ENCODE data around the gene ANKEF1.
"Not testable (repeated sequence)": the region's sequence is repeated elsewhere in the genome, so short reads cannot be mapped to it uniquely, and the experiment has no call there.

ANKEF1 gene

GRCh38 chr20:10033905-10034650 is 709 bp upstream of the ANKEF1 start:
- DNase-seq: no peak

- DNase-seq: not testable (repeated sequence)
Measured at GRCh38 chr20:10036321-10036720, 1.5 kb downstream of the ANKEF1 start.

GRCh38 chr20:10040070-10040975 is 5.5 kb downstream of the ANKEF1 start:
- no peak for DNase-seq

- no peak for DNase-seq
Measured at GRCh38 chr20:10042086-10042485, 7.3 kb downstream of the ANKEF1 start.

GRCh38 chr20:10047427-10047826 is 12.6 kb downstream of the ANKEF1 start:
- DNase-seq: no peak

- no peak for DNase-seq
Measured at GRCh38 chr20:10051185-10051584, 16.4 kb downstream of the ANKEF1 start.

GRCh38 chr20:10059006-10059405 is 24.2 kb downstream of the ANKEF1 start:
- DNase-seq: no peak

- peak; percentile 88 for DNase-seq
Measured at GRCh38 chr20:10060226-10060625, 25.4 kb downstream of the ANKEF1 start.

- peak; percentile 98 for DNase-seq
Measured at GRCh38 chr20:10061641-10062040, 26.9 kb downstream of the ANKEF1 start.

- no peak for DNase-seq
Measured at GRCh38 chr20:10063482-10063881, 28.7 kb downstream of the ANKEF1 start.

- no peak for DNase-seq
Measured at GRCh38 chr20:10064611-10065010, 29.8 kb downstream of the ANKEF1 start.

GRCh38 chr20:10065154-10065833 is 30.5 kb downstream of the ANKEF1 start:
- DNase-seq: no peak

GRCh38 chr20:10067321-10067720 is 32.5 kb downstream of the ANKEF1 start:
- no peak for DNase-seq

GRCh38 chr20:10074513-10074912 is 39.7 kb downstream of the ANKEF1 start:
- no peak for DNase-seq

GRCh38 chr20:10075606-10076005 is 40.8 kb downstream of the ANKEF1 start:
- no peak for DNase-seq

GRCh38 chr20:10076126-10077080 is 41.6 kb downstream of the ANKEF1 start:
- no peak for DNase-seq

GRCh38 chr20:10077081-10077471 is 42.3 kb downstream of the ANKEF1 start:
- no peak for DNase-seq

- no peak for DNase-seq
Measured at GRCh38 chr20:10077886-10078285, 43.1 kb downstream of the ANKEF1 start.

- no peak for DNase-seq
Measured at GRCh38 chr20:10078403-10078802, 43.6 kb downstream of the ANKEF1 start.

GRCh38 chr20:10079964-10080363 is 45.2 kb downstream of the ANKEF1 start:
- DNase-seq: no peak

- DNase-seq: no peak
Measured at GRCh38 chr20:10080574-10080973, 45.8 kb downstream of the ANKEF1 start.

- DNase-seq: no peak
Measured at GRCh38 chr20:10089871-10090587, 55.2 kb downstream of the ANKEF1 start.

Measured in NCI-H187 treated with DMSO at 0.1 percent for 48 hours (cell line).